Measurements from ENCODE around the gene NFE2L1.
"Not testable (repeated sequence)": the region's sequence is repeated elsewhere in the genome, so short reads cannot be mapped to it uniquely, and the experiment has no call there.

Gene NFE2L1

GRCh38 chr17:48048384-48049126 is 396 bp downstream of the NFE2L1 start:
- peak; percentile 60 to 61 for DNase-seq (ENCODE audit: low read depth in 2 of 2)

GRCh38 chr17:48051283-48051682 is 3.1 kb downstream of the NFE2L1 start:
- no peak for DNase-seq (ENCODE audit: low read depth in 2 of 2)

DNA sequence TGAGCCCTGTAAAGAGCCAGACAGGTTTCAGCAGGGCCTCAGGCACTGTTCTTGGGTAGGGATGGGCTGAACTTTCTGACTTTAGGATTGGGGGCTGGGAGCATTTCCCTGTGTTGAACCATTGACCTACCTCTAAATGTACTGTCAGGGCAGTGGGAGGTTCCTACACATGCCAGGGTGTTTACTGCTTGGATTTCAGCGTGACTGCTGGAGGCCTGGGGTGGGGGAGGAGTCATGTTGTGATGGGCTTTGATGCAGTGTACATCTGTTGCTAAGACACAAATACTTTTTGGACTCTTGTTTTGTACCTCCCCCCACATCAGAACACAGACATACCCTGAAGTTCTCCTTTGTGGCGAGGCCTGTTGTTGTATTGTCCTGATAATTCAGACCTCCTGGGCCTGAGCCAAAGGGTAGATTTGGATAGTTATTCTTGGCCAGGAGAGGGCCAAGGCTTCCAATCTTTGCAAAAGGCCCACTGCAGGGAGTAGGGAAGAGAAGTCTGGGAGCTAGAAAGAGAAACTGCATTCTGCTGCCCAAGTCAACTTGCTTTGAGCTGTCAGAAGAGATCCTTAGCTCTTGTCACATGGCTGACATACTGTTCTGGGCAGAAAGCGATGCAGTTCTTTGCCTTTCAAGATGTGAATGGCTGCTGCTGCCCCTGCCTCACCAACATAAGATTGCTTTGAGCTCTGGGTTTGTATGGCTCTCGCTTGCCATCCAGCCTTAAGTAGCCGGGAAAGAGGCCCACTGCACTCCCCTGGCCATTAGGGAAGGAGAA is 3.7 kb downstream of the NFE2L1 start:
- no peak for DNase-seq (ENCODE audit: low read depth in 2 of 2)

GRCh38 chr17:48052956-48053757 is 5.0 kb downstream of the NFE2L1 start:
- DNase-seq (ENCODE audit: low read depth in 2 of 2): no peak

DNA sequence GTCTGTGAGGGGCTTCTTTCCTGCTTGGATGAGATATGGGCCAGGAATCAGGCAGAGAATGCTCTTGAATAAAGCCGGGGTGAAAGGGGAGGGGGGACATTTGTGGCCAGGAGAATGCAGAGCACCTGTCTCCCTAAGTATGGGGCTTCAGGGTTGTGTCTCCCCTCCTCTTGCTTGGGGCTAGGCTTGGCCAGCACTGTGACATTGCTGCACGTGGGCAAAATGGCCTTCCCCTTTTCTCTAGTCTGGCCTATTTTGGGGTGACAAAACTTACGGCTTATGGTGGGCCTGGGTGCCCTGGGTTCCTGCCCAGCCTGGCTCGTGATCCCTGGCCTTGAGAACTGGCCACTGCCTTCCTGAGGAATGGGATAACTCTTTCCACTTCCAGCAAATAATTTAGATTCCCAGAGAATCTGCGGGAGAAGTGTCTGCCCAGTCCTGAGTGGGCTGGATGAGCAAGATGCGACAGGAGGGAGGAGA is 5.6 kb downstream of the NFE2L1 start:
- DNase-seq (ENCODE audit: low read depth in 2 of 2): no peak

DNA sequence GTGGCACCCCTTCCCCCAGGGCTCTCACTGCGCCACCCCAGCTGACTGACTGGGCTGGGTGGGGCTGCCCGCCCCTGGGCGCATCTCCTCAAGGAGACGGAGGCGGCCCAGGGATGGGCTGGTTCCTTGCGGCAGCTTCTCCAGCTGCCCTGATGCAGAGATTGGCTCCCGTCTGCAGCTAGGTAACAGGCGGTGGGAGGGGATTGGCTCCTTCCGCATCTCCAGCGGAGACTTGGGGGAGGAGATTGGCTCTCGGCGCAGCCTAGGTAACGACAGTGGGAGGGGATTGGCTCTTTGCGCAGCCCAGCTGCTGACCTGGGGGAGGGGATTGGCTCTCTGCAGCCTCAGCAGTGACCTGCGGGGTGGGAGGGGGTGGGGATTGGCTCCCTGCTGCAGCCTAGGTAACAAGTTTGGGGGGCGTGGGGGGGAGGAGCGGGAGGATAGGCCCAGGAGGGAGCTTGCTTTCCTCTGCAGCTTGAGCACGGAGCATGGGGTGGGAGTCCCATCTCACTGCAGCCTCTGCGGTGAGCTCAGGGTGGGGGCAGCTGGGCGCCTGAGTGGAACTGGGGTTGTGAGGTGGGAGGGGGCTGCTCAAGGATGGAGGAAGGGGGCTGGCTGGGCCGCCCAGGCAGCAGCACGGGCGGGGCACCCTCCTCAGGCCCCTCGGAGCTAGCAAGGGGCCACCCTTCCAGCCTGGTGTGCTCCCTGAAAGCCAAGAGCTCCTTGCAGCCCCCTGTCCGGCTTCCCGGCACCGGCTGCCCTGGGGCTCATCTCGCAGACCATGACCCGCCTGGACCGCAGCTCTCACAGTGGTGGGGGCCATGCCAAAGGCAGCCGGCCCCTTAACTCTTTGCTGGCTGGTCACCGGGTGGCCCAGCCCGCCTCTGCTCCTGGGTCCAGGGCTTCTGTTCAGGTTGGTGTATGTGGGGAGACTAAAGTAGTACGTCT is 6.4 kb downstream of the NFE2L1 start:
- no peak for DNase-seq (ENCODE audit: low read depth in 2 of 2)

- DNase-seq (ENCODE audit: low read depth in 2 of 2): peak; percentile 35 to 38
These were observed 7.5 kb downstream of the NFE2L1 start for GRCh38 chr17:48055531-48056245.

DNA sequence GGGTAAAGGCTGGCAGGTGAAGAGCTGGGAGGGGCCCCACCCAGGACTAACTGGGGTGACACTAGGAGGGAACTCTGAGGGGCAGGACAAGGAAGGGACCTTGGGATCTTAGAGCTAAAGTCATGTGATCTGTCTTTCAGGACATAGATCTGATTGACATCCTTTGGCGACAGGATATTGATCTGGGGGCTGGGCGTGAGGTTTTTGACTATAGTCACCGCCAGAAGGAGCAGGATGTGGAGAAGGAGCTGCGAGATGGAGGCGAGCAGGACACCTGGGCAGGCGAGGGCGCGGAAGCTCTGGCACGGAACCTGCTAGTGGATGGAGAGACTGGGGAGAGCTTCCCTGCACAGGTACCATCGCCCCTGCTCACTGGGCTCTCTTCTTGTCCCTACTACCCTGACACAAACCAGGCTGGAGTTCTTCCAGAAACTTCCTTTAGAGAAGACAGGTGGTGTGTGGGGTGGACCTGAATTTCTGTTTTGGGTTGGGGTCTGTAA is 8.1 kb downstream of the NFE2L1 start:
- DNase-seq (ENCODE audit: low read depth in 2 of 2): no peak

- DNase-seq (ENCODE audit: low read depth in 2 of 2): no peak
These were observed 8.7 kb downstream of the NFE2L1 start for GRCh38 chr17:48056879-48057278.

GRCh38 chr17:48057626-48058025 is 9.5 kb downstream of the NFE2L1 start:
- no peak for DNase-seq (ENCODE audit: low read depth in 2 of 2)

GRCh38 chr17:48058393-48059124 is 10.4 kb downstream of the NFE2L1 start:
- no peak for DNase-seq (ENCODE audit: low read depth in 2 of 2)

GRCh38 chr17:48059125-48059668 is 11.0 kb downstream of the NFE2L1 start:
- DNase-seq (ENCODE audit: low read depth in 2 of 2): no peak

- DNase-seq (ENCODE audit: low read depth in 2 of 2): no peak
These were observed 12.1 kb downstream of the NFE2L1 start for GRCh38 chr17:48060249-48060648.

DNA sequence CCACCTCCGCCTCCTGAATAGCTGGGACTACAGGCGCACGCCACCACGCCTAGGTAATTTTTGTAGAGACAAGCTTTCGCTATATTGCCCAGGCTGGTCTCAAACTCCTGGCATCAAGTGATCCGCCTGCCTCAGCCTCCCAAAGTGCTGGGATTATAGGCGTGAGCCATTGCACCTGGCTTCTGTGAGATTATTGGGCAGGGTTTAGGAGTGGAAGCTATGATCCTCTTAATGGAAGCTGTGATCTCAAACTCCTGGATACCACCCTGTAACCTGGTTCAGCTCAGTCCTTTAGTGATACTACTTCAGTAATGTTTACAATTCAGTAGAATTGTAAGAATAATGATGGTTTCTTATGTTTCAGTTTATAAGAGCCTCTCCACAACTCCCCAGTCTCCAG is 14.1 kb downstream of the NFE2L1 start:
- no peak for DNase-seq (ENCODE audit: low read depth in 2 of 2)

GRCh38 chr17:48064638-48065037 is 16.5 kb downstream of the NFE2L1 start:
- no peak for DNase-seq (ENCODE audit: low read depth in 2 of 2)

- no peak for DNase-seq (ENCODE audit: low read depth in 2 of 2)
These were observed 18.0 kb downstream of the NFE2L1 start for GRCh38 chr17:48066192-48066591.

DNA sequence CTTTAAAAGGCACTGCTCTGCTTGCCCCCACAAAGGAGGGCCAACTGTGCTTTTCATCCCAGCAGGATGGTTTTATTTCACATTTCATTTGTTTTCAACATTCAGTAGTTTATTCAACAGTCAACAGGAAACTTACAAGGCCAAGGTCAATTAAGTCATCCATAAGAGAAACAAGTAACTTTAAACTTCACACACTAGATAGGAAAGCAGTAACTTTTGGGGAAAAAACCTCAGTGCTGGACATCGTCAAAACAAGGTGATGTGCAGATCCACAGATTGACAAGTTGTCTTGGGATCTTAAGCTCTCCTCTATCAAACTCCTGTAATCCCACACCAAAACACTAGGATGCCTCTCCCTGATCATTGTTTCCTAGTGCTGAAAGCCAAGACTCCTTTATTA is 18.5 kb downstream of the NFE2L1 start:
- DNase-seq (ENCODE audit: low read depth in 2 of 2): no peak

DNA sequence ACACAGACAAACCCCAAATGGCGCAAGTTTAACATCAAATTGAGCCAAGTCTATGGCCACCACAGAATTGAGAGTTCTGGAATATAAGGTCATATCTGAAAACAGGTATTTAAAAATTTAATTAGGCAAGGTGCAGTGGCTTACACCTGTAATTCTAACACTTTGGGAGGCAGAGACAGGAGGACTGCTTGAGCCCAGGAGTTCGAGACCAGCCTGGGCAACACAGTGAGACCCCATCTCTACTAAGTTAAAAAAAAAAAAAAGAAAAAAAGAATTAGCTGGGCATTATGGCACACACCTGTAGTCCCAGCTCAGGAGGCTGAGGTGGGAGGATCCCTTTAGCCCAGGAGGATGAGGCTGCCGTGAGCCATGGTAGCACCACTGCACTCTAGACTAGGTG is 19.1 kb downstream of the NFE2L1 start:
- no peak for DNase-seq (ENCODE audit: low read depth in 2 of 2)

- DNase-seq (ENCODE audit: low read depth in 2 of 2): not testable (repeated sequence)
These were observed 19.6 kb downstream of the NFE2L1 start for GRCh38 chr17:48067808-48068207.
